GM18508 (cell line): ENCODE data around the gene CAMK2D.
"Not testable (repeated sequence)": the region's sequence is repeated elsewhere in the genome, so short reads cannot be mapped to it uniquely, and the experiment has no call there.

Source experiments
- ATAC-seq: cut with Tn5 transposase; IDR thresholded peaks from one replicate; pipeline ENCODE4 v1.9.1; 2021; ENCODE audit warnings: moderate number of reproducible peaks; ENCODE audit not compliant: insufficient read depth, unreplicated experiment

Gene CAMK2D

GRCh38 chr4:113764720-113765264 is 3.3 kb upstream of the CAMK2D start:
- ATAC-seq, result no peak

GRCh38 chr4:113763923-113764322 is 2.4 kb upstream of the CAMK2D start:
- ATAC-seq, result not testable (repeated sequence)

- ATAC-seq, result no peak
Observed at GRCh38 chr4:113763029-113763285, 1.4 kb upstream of the CAMK2D start.

DNA sequence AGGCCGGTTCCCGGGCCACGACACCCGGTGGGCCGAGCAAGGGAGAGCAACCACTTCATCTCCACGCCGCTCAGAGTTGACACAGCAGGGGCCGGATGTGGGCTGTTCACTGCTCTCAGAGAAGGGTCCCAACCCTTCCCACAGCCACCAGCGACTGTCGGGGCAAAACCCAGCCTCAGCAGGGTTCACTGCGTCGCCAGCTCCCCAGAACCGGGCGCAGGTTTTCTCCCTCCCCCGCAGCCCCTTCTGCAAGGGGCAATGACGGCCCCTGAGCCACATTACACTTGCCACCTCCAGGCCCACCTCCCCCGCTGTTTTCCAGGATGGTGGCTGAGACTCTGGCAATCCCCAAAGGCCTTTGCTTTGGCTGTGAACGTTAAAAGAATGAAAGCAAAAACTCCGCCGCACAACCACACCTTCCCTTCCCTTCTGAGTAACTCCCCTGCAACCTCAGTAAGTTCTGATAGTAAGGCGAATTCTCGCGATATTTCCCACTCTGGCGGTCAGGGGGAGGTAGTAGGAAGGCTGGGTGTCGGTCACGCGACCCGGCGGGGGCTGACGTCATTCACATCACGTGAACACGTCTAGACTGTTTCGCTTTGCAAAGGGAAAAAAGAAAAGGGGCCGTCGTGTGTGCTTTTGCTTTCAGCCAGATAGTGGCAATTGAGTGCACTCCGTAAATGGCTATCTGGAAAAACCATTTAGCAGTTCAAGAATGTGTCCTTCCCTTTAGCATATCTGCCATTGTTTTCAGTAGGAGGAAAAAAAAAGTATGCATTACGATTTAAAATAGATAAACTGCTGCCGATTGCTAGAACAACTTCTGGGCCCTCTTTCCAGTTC is 869 bp upstream of the CAMK2D start:
- peak; percentile 62 for ATAC-seq

GRCh38 chr4:113760795-113761619 is 531 bp downstream of the CAMK2D start:
- ATAC-seq, result peak; percentile 2

GRCh38 chr4:113760094-113760794 is 1.3 kb downstream of the CAMK2D start:
- no peak for ATAC-seq

GRCh38 chr4:113759696-113760093 is 1.8 kb downstream of the CAMK2D start:
- no peak for ATAC-seq

GRCh38 chr4:113758372-113758771 is 3.2 kb downstream of the CAMK2D start:
- no peak for ATAC-seq

GRCh38 chr4:113757486-113757885 is 4.1 kb downstream of the CAMK2D start:
- no peak for ATAC-seq

GRCh38 chr4:113756005-113756410 is 5.5 kb downstream of the CAMK2D start:
- ATAC-seq, result peak; percentile 92

DNA sequence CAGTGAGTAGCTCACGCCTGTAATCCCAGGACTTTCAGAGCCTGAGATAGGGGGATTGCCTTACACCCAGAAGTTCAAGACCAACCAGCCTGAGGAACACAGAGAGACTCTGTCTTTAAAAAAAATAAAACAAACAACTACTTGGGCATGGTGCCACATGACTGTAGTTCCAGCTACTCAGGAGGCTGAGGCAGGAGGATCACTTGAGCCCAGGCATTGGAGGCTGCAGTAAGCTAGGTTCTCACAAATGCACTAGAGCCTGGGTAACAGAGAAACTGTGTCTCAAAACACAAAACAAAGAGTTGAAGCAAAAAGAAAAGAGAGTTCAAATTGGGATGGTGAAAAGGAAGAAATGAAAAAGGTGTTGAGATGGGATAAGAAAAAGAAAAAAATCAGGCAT is 10.8 kb downstream of the CAMK2D start:
- ATAC-seq, result no peak

DNA sequence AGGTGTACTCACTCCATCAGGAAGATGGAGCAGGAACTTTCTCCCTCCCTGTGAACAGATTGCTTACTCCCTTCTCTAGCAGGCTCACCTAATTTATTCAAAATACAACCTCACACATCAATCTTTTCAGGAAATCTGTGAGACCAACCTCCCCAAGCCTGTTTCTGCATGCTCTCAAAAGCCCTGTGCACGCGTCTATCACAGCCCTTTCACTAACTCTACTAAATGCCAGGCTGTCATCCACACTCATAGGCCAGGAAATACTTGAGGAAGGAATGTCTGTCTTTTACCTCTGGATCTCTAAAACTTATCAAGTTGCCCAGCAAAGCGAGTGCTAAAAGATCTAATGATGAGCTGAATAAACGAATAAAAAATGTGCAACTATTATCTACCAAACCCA is 11.2 kb downstream of the CAMK2D start:
- no peak for ATAC-seq

DNA sequence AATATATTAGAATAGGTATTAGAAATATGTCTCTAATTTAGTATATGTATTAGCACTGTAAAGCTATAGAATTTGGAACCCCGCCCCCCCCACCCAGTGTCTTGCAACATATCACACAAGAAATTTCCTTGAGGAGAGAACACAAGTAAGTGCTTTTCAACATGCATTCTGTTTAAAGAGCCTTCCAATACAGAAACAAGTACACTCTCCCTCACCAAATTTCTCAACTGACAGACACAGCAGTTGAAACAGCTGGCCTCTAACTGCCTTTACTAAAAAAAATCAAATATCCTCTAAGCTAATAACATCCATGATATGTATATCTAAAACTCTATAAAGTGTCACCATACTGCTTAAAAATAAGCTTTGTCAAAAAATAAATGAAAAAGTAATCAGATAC is 12.4 kb downstream of the CAMK2D start:
- no peak for ATAC-seq

- ATAC-seq, result no peak
Observed at GRCh38 chr4:113747949-113748348, 13.6 kb downstream of the CAMK2D start.

- ATAC-seq, result no peak
Observed at GRCh38 chr4:113745711-113746110, 15.8 kb downstream of the CAMK2D start.

GRCh38 chr4:113744667-113745240 is 16.8 kb downstream of the CAMK2D start:
- ATAC-seq, result no peak

- no peak for ATAC-seq
Observed at GRCh38 chr4:113743690-113744089, 17.8 kb downstream of the CAMK2D start.

DNA sequence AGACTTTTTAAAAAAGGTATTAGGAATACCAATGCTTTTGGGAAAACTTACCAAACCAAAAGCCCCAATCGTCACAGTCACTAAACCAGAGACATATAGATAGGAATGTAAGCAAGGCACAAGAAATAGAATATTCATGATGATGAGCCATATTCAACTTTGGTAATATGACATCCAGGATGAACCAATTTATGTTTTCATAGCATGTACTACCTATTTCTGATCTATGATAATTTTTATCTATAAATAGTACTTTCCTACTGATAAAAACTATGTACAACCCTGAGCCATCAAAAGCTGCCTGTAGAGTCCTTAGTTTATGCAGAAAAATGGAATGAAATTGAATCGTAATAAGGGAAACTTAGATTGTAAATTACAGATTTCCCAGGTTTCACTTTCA is 18.9 kb downstream of the CAMK2D start:
- no peak for ATAC-seq

DNA sequence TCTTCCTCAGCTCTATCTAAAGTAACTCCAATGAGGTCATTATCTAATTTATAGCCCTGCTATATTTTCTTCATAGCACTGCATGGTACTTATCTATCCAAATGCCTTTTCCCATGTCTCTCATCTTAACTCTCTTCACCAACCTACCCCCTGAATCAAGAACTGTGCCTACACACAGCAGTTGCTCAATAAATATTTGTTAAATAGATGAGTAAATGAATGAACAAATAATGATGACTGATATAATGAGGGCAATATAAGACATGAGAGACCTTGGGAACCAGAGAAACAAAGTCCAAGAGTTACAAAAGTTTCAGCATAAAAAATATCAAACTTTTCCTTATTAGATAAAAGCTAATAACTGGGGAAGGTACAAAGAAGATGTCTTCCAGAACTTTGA is 19.6 kb downstream of the CAMK2D start:
- no peak for ATAC-seq

- ATAC-seq, result no peak
Observed at GRCh38 chr4:113740857-113741379, 20.6 kb downstream of the CAMK2D start.
